Ascending aorta (tissue), 2 donors: ENCODE data around the gene ZNF513. TPM values are rescaled to one million over a fixed set of nuclear protein-coding genes. Genes with fewer than 3 reads are reported as not detected.

Experiments used
- DNase-seq, 2 donors: peaks; one replicate each; pipeline ENCODE4 v3.0.0-alpha.2; 2019; ENCODE audit warnings: low spot score in 2 of 2
- H3K27ac ChIP-seq, 2 donors: fragments of 200-600 bp; sonication (generic); one replicate each; pipeline ENCODE4 v1.5.1; 2016 to 2017; ENCODE audit warnings: mild to moderate bottlenecking in 1 of 2
- H3K27me3 ChIP-seq: fragments of 200-600 bp; sonication (generic); one replicate; pipeline ENCODE4 v1.5.1; 2017
- H3K36me3 ChIP-seq, 2 donors: fragments of 200-600 bp; sonication (generic); one replicate each; pipeline ENCODE4 v1.5.1; 2016
- H3K4me1 ChIP-seq, 2 donors: fragments of 200-600 bp; sonication (generic); one replicate each; pipeline ENCODE4 v1.5.1; 2016 to 2017; ENCODE audit warnings: mild to moderate bottlenecking in 1 of 2
- H3K4me3 ChIP-seq, 2 donors: fragments of 200-600 bp; sonication (generic); one replicate each; pipeline ENCODE4 v1.5.1; 2016 to 2017; ENCODE audit warnings: mild to moderate bottlenecking in 1 of 2
- H3K9me3 ChIP-seq, 2 donors: fragments of 200-600 bp; sonication (generic); one replicate each; pipeline ENCODE4 v1.5.1; 2016
- CTCF ChIP-seq, 3 experiments: fragments of 200-600 bp in 2 of 3; fragments of 450-650 bp in 1 of 3; sonication (generic) in 2 of 3; IDR thresholded peaks; one replicate each; pipeline ENCODE4 v1.5.1; 2016 to 2019; ENCODE audit warnings: antibody characterized with exemption in 3 of 3, mild to moderate bottlenecking in 1 of 3, moderate library complexity in 1 of 3
- intact Hi-C: fragments of 100-400 bp; cut with DNase I; formaldehyde crosslinking; loops from one replicate; pipeline ENCODE4 v1.15.1; 2023
- total RNA-seq: library from RNA; depleted of rRNA; stranded (reverse); fragments of >200 nt; gene quantifications from one replicate; pipeline ENCODE4 v1.1.0, GENCODE V29; 2016

Gene ZNF513
- total RNA-seq, 1 donor from 2014 or later, result 17.7 TPM

GRCh38 chr2:27369471-27370025, 11.0 kb downstream of the ZNF513 start:
- DNase-seq, result peak in 1 of 2 donors; percentile 79
- Histone ChIP-seq H3K4me3 (peak overlapping the region; percentile 70 to 84), H3K4me1 (peaks cover 9 to 23% of the 10 kb centered on the region in 2 donors), H3K27ac (peak overlapping the region; percentile 84 to 87), H3K27me3 (no peaks in the 10 kb centered on the region), H3K9me3 (no peaks in the 10 kb centered on the region), H3K36me3 (peaks cover 48 to 62% of the 10 kb centered on the region in 2 donors)
- no peak for TF ChIP-seq CTCF (IDR thresholded peaks at IDR 0.05)
- intact Hi-C loops, result loop anchor here (1.0 to 5.0 kb wide), 6 partner anchors 11 to 118 kb away; partner anchors contain the start of genes GTF3C2, IFT172, MPV17 and PPM1G

GRCh38 chr2:27363933-27364332, 16.6 kb downstream of the ZNF513 start:
- Histone ChIP-seq H3K4me1 (peaks cover 1 to 5% of the 10 kb centered on the region in 2 donors), H3K27me3 (no peaks in the 10 kb centered on the region), H3K4me3 (no peak overlapping the region), H3K9me3 (no peaks in the 10 kb centered on the region), H3K27ac (no peak overlapping the region), H3K36me3 (peaks cover 36 to 50% of the 10 kb centered on the region in 2 donors)
- TF ChIP-seq CTCF (IDR thresholded peaks at IDR 0.05), result no peak
- intact Hi-C loops, result no loop called here
- DNase-seq, result no peak

- TF ChIP-seq CTCF (IDR thresholded peaks at IDR 0.05), result no peak
- intact Hi-C loops, result no loop called here
Measured at GRCh38 chr2:27362678-27363420, 17.7 kb downstream of the ZNF513 start.

GRCh38 chr2:27356382-27357181, 24.0 kb downstream of the ZNF513 start, which contains the start of gene GTF3C2:
Gene GTF3C2 (minus strand): TSS chr2:27356764. CDS start chr2:27343554, 13,210 bp downstream.
- H3K27me3 ChIP-seq, result no peaks in the 10 kb centered on the region
- peaks cover 8 to 23% of the 10 kb centered on the region in 2 donors for H3K4me1 ChIP-seq
- intact Hi-C loops, result loop anchor here (1.0 to 10.0 kb wide), 7 partner anchors 14 to 224 kb away; partner anchors contain the start of genes ATRAID, CAD, EIF2B4 and MPV17
- H3K9me3 ChIP-seq, result no peaks in the 10 kb centered on the region
- peak in 1 of 3 experiments; percentile 11 for TF ChIP-seq CTCF (IDR thresholded peaks at IDR 0.05)
- peak; percentile 74 to 97 for DNase-seq
- peak within 1 kb of the TSS; percentile 78 to 89 for H3K4me3 ChIP-seq
- H3K36me3 ChIP-seq, result no peaks in the 10 kb centered on the region
- H3K27ac ChIP-seq, result peak within 1 kb of the TSS; percentile 75 to 89

More at GRCh38 chr2:27362678-27363420, 17.7 kb downstream of the ZNF513 start:
- no peak for DNase-seq
- Histone ChIP-seq H3K27me3 (no peaks in the 10 kb centered on the region), H3K4me1 (peaks cover 3 to 6% of the 10 kb centered on the region in 2 donors), H3K4me3 (no peak overlapping the region), H3K36me3 (peaks cover 35 to 41% of the 10 kb centered on the region in 2 donors), H3K27ac (no peak overlapping the region), H3K9me3 (no peaks in the 10 kb centered on the region)

- no peaks in the 10 kb centered on the region for H3K36me3 ChIP-seq
- intact Hi-C loops, result loop anchor here (1.0 to 10.0 kb wide), 5 partner anchors 14 to 224 kb away; partner anchors contain the start of genes ATRAID, CAD, EIF2B4 and MPV17
- H3K27me3 ChIP-seq, result no peaks in the 10 kb centered on the region
- DNase-seq, result peak in 1 of 2 donors; percentile 69
- no peak for TF ChIP-seq CTCF (IDR thresholded peaks at IDR 0.05)
- H3K27ac ChIP-seq, result peak overlapping the region; percentile 75 to 89
- H3K4me3 ChIP-seq, result peak overlapping the region; percentile 78 to 89
- no peaks in the 10 kb centered on the region for H3K9me3 ChIP-seq
- peaks cover 8 to 23% of the 10 kb centered on the region in 2 donors for H3K4me1 ChIP-seq
Measured at GRCh38 chr2:27356056-27356381, 24.5 kb downstream of the ZNF513 start.
